NCI-H82 treated with DMSO at 0.1 percent for 48 hours (cell line): ENCODE data around the gene CES2.
A peak's percentile ranks its signal among the peaks of the same experiment; 100 is the strongest.
"Not testable (repeated sequence)": the region's sequence is repeated elsewhere in the genome, so short reads cannot be mapped to it uniquely, and the experiment has no call there.

Experiments
- DNase-seq: peaks from one replicate; lab custom pipeline; 2025; ENCODE audit not compliant: unreplicated experiment; lab: John Stamatoyannopoulos, UW

Gene CES2

DNA sequence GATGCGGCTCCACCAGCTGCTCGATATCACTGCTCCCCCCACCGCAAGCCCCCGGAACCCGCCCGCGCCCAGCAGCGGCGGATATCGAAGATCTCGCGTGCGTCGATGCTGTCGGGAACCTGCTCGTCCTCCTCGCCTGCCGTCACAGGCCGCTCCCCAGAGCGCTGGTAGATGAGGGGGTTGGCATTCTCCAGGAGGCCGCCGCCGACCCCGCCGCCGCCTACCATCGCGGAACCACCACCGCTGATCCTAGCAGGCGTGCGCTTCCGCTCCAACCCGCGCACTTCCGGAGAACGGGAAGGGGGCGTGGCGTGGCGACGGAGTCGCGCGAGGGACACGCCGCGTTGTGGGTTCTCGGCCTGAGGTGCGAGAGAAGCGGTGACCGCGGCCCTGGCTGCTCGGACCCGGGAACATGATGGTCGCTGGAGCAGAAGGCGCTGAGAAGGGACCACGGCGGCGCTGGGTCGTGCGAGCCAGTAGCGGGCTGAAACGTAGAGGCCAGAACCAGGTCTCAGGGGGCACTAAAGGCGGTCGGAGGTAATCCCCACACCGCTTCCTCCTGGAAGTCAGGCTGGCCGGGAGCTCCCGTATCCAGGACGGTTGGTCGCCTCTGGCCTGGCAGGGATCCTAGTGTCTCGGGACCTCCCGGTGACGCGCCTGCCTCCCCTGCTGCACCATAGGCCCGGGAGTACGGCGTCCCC lies 1.0 kb upstream of the CES2 start, which contains the start of gene CIAO2B:
Gene CIAO2B, minus strand, starts transcription at position 265 of the 701 bp plus-strand sequence. Its CDS starts 38 bp downstream, at position 227.
- DNase-seq, result peak; percentile 19

DNA sequence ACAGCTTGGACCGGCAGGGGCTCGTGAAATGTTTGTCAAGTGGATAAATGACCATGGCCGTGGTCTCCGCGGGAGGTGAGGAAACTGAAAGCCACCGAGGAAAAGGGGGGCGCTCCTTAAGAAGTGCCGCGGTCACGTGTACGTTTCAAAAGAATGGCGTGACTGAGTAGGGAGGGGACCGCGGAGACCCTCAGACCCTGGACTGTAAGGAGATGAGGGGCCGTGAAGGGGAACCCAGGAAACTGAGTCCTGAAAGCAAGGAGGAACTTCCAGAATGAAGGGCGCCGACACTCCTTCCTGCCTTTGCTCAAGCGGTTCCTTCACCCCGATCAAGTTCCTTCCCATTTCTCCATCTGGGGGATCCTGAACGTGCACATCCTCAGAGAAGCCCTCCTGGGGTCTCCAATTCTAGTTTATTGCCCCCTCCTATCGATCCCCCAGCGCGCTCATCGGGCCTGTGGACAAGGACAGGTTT lies 440 bp upstream of the CES2 start:
- DNase-seq, result not testable (repeated sequence)

DNA sequence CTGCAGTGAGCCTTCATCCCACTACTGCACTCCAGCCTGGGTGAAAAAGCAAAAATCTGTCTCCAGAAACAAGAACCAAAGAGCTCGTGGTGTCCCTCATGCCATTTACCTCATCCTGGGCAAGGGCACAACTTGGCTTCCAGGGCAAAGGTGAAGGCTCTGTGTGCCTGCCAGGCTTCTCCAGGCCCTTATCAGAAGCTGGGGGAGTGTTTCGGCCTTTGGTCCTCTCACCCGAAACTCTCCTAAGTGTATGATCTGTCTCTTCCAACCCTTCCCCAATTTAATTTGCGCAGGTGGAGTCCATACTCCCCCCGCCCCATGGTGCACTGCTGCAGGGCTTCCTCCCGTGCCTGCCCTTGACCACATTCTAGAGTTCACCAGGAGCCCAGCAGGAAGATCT lies 1.1 kb downstream of the CES2 start:
- no peak for DNase-seq

DNA sequence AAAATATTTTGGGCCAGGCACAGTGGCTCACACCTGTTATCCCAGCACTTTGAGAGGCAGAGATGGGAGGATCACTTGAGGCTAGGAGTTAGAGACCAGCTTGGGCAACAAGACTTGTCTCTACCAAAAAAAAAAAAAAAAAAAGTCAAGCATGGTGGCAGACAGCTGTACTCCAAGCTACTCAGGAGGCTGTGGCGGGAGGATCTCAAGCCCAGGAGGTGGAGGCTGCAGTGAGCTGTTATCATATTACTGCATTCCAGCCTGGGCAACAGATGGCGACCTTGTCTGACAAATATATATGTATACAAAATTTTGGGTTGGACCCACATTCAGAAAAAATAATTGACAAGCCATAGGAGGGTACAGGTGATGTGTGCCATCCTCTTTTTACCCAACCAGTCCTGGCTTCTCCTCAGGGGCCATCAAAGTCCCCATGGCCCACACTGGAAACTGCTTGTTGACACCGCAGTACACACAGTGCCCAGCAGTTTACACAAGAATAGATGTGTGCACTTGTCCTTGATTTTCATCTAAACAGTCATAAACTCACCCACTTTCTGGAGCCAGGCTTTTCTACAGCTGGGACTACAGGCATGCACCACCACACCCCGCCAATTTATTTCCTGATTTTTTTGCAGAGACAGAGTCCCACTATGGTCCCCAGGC lies 1.7 kb downstream of the CES2 start:
- DNase-seq, result no peak

DNA sequence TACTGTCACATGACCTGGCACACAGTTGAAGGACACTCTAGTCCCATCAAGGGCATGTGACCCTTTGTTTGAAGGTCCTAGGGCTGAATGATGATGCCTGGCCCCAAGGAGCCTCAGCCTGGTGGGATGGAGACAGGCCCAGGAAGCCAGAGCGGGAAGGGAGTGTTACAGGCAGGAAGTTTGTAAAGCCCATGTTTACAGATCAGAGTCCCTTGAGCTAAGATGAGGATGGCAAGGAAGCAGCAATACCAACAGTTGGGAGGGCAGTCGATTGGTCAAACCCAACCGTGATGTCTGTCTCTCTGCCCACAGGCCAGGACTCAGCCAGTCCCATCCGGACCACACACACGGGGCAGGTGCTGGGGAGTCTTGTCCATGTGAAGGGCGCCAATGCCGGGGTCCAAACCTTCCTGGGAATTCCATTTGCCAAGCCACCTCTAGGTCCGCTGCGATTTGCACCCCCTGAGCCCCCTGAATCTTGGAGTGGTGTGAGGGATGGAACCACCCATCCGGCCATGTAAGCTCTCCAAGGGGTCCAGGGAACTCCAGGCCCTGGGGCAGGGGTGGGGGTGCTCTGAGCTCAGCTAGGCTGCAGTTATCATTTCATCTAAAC lies 2.5 kb downstream of the CES2 start:
- no peak for DNase-seq

DNA sequence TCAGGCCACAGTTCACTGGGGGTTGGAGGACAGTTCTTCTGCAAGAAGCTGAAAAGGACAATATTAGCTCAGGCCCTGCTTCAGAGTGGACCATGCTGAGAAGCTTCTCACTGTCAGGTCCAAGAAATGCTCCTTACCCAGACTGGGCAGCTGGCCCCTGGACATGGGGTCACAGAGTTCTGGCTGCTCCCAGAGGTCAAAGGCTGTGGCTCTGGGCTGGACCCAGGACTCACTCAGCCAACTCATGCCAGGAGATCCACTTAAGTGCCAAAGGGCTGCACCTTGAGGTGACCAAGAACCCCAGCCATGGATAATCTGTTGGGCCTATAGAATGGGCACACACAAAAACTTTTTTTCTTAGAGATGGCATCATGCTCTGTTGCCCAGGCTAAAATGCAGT lies 4.0 kb downstream of the CES2 start:
- no peak for DNase-seq

DNA sequence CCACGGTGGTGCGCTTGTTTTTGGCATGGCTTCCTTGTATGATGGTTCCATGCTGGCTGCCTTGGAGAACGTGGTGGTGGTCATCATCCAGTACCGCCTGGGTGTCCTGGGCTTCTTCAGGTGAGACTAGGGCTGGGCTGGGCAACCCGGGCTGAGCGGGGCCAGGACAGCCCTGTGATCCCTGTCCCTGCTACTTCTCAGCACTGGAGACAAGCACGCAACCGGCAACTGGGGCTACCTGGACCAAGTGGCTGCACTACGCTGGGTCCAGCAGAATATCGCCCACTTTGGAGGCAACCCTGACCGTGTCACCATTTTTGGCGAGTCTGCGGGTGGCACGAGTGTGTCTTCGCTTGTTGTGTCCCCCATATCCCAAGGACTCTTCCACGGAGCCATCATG lies 4.9 kb downstream of the CES2 start:
- DNase-seq, result no peak

DNA sequence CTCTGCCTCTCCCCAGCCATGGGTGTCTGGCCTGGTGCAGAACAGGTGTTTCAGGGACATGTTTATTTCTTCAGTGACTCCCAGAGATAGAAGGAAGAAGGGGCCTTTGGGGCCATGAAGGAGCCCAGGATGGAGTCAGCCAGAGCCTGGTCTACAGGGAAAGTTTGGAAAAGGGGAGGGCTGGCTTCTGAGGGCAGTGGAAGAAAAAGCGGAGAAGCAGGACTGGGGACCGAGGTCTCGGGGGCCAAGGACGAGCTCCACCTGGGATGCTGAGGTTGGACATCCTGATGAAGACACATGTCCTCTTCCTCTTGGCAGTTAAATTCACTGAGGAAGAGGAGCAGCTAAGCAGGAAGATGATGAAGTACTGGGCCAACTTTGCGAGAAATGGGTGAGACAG lies 7.7 kb downstream of the CES2 start:
- DNase-seq, result no peak

DNA sequence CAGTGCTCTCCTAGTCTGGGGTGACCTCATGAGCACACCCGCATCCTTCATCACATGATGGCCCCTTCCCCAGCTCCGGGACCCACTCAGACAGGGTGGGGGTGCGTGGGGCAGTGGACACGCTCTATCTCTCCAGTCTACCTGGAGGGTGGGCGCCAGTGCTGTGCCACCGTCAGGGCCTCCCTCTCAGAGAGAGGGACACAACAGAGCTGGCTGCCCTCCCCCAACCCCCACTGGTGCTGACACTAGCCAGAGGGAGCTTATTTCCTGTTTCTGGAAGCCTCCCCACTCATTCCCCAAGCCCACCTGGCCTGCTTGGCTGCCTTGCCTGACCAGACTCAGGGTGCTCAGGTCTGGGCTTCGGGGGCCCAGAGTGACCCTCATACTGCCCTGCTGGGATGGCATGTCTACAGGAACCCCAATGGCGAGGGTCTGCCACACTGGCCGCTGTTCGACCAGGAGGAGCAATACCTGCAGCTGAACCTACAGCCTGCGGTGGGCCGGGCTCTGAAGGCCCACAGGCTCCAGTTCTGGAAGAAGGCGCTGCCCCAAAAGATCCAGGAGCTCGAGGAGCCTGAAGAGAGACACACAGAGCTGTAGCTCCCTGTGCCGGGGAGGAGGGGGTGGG lies 8.2 kb downstream of the CES2 start:
- DNase-seq, result no peak

DNA sequence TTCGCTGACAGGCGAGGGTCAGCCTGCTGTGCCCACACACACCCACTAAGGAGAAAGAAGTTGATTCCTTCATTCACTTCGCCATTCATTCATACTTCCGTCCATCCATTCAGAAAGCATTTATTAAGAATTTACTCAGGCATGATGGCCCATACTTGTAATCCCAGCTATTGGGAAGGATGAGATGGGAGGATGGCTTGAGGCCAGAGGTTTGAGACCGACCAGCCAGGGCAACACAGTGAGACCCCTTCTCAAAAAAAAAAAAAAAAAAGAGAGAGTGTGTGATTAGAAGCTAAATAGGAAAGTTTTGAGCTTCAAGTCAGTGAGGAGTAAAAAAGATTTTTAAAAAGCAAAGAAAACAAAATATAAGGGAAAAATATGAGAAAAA lies 8.7 kb downstream of the CES2 start:
- no peak for DNase-seq

DNA sequence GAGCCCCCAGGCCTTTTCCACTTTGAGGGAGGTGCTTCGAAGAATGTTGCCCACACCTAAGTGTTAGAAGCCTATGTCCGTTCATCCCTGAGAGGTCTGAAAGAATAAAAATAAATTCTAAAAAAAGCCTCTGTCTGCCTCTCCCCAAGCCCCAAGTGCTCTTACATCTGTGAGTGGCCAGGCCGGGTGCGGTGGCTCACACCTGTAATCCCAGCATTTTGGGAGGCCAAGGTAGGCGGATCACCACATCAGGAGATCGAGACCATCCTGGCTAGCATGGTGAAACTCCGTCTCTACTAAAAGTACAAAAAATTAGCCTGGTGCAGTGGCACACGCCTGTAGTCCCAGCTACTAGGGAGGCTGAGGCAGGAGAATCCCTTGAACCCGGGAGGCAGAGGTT lies 9.7 kb downstream of the CES2 start:
- DNase-seq, result not testable (repeated sequence)

DNA sequence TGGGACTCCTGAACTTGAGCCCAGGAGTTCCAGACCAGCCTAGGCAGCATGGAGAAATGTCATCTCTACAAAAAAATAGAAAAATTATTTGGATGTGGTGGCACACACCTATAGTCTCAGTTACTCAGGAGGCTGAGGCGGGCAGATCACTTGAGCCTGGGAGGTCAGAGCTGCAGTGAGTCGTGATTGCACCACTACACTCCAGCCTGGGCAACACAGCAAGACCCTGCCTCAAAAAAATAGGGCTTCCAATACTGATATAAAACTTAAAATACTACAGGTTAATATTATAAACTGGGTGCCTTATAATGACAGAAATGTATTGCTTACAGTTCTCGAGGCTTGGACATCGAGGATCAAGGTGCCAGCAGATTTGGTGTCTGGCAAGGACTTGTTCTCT lies 10.6 kb downstream of the CES2 start:
- DNase-seq, result no peak

DNA sequence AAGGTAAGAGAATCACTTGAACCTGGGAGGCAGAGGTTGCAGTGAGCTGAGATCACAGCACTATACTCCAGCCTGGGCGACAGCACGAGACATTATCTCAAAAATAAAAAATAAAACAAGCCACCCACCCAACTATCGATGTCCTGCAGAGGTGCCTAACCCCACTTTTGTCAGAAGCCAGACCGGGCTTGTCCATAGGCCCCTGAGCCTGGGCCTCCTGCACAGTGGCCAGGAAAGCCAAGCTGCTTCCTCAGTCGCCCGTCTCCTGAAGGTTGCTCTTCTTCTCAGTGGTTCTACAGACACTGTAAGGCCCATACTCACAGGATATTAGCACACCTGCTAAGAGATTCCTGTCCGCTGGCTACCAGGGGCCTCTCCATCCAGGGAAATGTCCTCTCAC lies 11.2 kb downstream of the CES2 start:
- DNase-seq, result no peak

DNA sequence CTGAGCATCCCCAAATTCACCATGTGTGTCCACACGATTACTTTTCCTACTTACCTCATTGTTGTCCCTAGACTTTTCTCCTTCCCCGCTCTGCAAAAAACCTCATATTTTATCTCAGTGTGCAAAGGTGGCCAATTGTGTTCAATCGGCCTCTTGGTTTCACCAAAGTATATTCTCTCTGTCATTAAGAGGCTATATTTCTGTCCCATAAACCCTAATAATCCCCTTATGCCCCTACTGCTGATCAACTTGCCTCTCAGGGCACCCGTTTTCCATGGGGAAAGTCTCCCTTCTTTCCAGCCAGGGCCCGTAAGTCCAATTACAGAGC lies 11.6 kb downstream of the CES2 start:
- DNase-seq, result no peak

DNA sequence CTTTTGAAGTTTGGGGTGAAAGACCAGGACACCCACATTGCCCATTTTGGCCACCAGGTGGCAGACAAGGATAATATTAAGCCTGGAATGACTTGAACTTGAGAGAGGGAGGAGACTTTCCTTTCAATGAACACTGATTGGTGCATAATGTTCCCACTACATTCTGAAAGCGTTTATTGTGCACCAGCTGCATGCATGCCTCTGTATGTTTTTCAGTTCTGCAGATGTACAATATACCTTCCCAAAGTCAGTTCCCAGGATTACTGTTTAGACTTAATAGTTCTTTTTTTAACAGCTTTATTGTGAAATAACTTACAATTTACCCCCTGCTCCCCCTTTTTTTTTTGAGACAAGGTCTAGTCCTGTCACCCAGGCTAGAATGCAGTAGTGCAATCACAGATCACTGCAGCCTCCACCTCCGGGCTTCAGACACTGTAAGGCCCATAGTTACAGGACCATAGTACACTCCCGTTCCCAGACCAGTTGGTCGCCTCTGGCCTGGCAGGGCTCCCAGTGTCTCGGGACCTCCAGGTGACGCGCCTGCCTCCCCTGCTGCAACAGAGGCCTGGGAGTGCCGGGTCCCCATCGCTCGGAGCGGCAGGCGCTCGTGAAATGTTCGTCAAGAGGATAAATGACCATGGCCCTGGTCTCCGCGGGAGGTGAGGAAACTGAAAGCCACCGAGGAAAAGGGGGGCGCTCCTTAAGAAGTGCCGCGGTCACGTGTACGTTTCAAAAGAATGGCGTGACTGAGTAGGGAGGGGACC lies 12.2 kb downstream of the CES2 start:
- peak; percentile 57 for DNase-seq

DNA sequence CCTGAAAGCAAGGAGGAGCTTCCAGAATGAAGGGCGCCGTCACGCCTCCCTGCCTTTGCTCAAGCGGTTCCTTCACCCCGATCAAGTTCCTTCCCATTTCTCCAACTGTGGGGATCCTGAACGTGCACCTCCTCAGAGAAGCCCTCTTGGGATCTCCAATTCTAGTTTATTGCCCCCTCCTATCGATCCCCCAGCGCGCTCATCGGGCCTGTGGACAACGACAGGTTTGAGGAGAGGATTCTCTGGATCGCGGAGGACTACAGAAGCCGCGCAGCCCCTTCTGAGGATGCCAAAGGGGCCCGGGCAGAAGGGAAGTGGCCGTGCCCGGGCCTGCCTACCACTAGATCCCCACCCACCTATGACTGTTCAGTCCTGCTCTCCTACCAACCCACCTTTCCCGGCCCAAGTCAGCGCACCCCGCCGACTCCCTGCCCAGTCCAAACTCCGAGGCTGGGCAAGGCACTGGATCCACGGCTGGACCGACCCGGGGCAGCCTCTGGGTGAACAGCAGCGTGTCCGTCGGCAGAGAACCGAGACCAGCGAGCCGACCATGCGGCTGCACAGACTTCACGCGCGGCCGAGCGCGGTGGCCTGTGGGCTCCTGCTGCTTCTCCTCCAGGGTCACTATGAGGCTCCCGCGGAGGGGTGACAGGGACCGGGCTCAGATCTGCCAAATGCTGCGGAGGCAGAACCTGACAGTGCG lies 13.0 kb downstream of the CES2 start:
- no peak for DNase-seq

DNA sequence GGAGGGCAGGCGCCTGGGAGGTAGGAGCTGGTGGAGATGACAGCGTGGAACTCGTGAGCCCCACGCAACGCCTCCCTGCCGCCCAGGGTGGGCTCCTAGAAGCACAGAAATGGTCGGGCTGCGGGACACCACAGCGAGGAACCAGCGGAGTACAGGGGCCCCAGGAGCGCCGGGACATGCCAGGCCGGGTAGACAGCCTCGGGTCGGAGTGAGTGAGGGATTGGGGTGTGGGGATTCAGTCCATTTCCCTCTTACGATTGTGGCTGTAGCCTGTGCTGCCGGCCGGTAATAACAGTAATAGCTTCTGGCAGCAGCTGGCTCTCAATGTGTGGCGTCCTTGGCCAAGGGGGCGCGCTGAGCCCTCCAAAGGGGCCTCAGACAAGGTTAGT lies 13.5 kb downstream of the CES2 start:
- no peak for DNase-seq

DNA sequence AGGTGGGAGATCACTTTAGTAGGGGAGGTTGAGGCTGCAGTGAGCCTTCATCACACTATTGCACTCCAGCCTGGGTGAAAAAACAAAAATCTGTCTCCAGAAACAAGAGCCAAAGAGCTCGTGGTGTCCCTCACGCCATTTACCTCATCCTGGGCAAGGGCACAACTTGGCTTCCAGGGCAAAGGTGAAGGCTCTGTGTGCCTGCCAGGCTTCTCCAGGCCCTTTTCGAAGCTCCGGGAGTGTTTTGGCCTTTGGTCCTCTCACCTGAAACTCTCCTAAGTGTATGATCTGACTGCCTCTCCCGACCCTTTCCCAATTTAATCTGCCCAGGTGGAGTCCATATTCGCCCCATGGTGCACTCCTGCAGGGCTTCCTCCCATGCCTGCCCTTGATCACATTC lies 14.2 kb downstream of the CES2 start:
- DNase-seq, result no peak

DNA sequence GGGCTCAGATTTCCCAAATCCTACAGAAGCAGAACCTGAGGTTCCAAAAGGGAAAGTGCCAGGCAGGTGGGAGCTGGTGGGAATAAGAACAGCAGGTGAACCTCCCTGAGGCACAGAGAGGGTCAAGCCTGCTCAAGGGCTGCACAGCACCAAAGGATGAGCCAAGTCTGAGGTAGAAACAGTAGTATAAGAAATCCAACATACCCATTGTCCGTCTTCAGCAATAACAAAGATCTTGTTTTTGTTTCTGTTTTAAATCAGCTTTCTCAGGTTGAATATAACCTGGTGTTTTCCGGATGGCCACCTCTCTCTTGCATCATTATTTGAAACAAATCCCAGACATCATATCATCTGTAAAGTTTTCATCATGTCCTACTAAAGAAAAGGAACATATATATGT lies 15.1 kb downstream of the CES2 start:
- no peak for DNase-seq

DNA sequence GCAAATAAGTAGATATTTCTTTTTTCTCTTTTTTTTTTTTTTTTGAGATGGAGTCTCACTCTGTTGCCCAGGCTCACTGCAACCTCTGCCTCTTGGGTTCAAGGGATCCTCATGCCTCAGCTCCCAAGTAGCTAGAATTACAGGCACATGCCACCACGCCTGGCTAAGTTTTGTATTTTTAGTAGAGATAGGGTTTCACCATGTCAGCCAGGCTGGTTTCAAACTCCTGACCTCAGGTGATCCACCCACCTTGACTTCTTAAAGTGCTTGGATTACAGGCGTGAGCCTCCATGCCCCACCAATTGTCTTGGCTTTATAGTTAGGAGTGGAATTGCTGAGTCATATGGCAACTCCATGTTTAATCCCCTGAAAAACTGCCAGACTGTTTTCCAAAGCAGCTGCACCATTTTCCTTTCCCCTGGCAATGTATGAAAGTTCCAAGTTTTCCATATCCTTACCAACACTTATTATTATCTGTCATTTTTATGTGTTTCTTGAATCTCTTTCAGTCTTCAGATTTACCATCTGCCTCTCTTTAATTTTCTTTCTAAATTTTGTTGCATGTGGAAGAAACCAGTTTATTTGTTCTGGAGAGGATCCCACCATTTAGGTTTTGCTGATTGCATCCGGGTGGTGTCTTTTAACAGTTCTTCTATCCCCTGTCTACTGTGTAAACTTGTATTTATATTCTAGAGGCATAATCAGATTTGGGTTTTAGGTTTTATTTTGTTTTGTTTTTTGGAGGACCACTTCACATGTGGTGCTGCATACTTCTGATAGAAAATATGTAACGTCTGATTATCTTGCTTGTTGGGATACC lies 15.9 kb downstream of the CES2 start:
- DNase-seq, result peak; percentile 6
